ENCODE results near the gene FRAT2.
"Not testable (repeated sequence)": the region's sequence is repeated elsewhere in the genome, so short reads cannot be mapped to it uniquely, and the experiment has no call there.

FRAT2 gene

GRCh38 chr10:97355571-97355975 lies 21.0 kb upstream of the FRAT2 start:
- DNase-seq = no peak

DNA sequence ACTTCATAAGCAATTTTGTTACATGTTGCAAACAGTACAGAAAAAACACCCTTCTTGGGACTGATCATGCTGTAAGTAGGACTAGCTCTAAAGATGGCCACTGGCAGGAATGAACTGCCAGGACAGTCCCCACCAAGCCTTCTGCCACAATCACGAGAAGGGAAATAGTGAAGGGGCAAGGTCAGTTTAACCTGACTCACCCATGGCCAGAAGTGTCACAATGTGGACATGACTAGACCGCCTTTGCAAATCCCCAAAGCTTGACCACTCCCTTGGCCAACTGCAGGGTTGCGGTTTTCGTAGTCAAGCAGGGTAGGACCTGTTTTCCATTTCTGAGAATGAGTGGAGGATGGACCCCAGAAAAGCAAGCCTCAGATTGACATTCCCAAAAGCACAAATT lies 19.4 kb upstream of the FRAT2 start:
- no peak for DNase-seq

GRCh38 chr10:97349752-97350513 lies 15.4 kb upstream of the FRAT2 start:
- no peak for DNase-seq

DNA sequence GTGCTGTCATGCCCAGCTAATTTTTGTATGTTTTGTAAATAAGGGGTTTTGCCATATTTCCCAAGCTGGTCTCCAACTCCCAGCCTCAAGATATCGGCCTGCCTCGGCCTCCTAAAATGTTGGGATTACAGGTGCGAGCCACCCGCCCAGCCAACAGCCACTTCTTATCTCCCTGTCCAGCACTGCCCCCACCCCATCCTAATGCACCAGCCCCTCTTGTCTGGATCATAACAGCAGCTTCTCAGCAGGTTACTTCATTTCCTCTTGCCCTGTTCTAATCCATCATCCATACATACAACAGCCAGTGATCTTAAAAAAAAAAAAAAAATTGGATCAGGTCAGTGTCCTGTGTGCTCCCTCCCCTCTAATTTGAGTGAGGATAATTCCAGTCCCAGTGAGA lies 12.8 kb upstream of the FRAT2 start:
- DNase-seq = no peak

DNA sequence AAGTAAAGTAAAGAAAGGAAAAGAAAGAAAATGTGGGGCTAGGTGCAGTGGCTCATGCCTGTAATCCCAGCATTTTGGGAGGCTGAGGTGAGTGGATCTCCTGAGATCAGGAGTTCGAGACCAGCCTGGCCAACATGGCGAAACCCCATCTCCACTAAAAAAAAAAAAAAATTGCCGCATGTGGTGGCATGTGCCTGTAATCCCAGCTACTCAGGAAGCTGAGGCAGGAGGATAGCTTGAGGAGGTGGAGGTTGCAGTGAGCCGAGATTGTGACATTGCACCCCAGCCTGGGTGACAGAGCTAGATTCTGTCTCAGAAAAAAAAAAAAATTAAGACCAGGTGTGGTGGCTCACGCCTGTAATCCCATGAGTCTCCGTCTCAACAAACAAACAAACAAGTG lies 9.1 kb upstream of the FRAT2 start:
- DNase-seq = not testable (repeated sequence)

DNA sequence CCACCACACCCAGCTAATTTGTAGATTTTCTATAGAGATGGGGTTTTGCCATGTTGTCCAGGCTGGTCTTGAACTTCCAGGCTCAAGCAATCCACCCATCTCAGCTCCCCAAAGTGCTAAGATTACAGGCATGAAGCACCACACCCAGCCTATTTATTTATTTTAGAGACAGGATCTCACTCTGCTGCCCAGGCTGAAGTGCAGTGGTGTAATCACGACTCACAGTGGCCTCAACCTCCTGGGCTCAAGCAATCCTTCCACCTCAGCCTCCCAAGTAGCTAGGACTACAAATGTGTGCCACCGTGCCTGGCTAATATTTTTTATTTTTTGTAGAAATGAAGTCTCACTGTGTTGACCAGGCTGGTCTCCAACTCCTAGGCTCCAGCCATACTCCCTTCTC lies 6.9 kb upstream of the FRAT2 start:
- no peak for DNase-seq

- no peak for DNase-seq
Observed at GRCh38 chr10:97338041-97338440, 3.5 kb upstream of the FRAT2 start.

DNA sequence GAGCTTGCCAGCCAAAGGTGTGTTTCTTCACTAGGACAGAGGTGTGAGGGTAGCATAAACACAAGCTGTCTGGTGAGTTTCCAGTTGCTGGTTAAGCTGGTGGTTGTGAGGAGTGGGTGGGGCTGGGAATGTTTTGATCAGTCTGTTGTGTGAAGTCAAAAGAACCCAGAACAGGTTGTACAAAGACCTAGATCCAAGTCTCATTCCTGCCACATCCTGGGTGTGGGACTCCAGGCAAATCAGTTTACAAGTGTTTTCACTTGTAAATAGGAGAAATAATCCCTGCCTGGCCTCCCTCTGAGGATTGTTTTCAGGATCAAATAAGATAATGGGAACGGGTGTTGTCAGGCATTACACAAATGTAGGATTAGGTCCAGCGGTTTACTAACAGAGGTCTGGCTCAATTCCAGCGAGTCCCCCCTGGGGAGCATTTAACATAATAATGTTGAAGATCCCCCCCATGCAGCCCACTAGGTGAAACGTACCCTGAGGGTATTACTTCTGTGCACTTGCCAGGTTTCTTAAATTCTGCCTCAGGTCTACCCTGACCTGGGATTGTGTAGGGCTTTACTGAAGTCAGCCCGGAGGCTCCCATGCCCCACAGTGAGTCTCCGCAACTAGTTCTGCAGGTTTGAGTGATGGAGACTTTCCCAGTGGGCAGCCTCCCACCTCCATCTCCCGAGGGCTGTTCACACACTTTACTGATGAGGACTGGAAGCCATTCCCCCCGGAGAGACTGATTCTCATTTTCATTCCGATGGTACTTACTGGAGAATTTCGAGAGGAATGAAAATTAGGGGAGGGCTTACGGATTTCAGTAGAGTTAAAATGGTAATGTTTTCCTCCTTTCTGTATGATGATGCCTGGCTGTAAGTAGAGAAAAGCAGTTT lies 2.7 kb upstream of the FRAT2 start:
- no peak for DNase-seq

DNA sequence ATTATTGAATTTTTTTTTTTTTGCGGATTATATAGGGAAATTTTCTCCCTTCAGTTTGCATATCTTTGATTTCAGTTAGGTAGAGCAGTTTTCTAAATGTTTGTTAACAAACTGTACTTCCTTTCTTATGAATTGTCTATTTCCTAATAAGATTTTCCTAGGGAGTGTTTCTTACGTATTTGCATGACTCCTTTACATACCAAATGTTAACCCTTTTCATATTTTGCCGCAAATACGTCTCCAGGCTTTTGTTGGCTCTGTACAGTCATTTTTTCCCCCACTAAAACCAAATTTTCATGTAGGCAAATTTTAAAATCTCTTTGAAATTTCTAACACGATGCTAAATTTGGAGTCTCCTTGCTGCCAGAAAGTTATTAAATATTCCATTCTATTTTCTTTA lies 1.9 kb upstream of the FRAT2 start:
- no peak for DNase-seq

GRCh38 chr10:97336006-97336405 lies 1.5 kb upstream of the FRAT2 start:
- no peak for DNase-seq

DNA sequence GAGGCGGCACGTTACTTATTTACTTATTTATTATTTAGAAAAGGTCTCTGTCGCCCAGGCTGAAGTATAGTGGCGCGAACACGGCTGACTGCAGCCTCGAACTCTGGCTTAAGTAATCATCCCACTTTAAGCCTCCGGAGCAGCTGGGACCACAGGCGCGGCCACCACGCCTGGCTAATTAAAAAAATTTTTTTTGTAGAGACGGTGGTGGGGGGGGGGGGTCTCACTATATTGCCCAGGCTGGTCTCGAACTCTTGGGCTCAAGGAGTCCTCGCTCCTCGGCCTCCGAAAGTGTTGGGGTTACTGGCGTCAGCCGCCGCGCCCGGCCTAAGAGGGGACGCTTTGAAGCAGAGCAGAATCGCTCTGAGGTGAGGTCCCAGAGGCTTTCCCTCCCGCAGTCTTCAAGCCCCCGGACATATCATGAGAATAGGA lies 675 bp upstream of the FRAT2 start:
- no peak for DNase-seq

- no peak for DNase-seq
Observed at GRCh38 chr10:97333601-97334369, 744 bp downstream of the FRAT2 start.

DNA sequence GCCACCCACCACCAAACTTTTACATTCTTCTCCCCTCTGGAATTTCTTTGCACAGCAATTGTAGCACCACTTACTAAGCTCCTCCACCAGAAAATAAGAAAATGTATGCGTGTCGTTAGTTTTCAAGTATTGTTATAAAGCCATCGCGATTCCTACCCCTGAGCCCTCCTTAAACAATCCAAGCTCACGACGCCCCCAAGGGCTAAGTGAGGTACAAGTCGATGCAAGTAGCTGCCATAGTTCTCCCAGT lies 1.3 kb downstream of the FRAT2 start:
- DNase-seq = no peak

DNA sequence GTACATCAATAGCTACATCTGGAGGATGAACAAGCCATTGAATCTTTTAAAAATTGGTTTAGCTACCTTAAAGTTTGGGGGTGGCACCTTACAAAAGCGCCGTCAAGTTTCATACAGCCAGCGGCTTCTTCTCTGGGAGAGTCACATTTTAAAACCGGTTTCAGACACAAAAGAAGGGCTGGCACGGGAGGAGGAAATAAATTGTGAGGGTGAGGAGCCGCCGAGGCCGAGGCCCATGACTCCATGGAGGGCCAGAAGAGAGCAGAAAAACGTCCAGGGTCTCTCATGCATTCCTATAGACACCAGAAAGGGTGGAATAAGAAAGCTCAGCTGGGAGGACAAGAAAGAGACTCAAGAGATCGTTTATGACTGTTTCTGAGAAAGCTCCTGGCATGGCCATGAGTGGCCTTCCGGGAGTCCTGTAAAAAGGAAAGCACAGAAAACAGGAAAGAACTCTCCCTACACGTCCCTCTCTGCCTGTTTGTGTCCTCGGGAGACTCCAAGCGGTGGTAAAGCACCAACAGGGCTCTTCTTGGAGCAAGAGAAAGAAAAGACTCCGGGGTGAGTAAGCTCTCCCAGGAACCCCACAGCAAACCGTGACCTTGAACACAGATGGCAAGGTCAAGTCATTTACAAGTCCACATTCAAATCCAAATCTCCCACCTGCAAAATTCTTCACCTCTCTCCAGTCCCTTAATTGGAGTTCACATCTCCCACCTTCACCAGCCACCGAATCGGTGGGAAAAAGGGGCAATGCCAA lies 1.8 kb downstream of the FRAT2 start:
- no peak for DNase-seq

DNA sequence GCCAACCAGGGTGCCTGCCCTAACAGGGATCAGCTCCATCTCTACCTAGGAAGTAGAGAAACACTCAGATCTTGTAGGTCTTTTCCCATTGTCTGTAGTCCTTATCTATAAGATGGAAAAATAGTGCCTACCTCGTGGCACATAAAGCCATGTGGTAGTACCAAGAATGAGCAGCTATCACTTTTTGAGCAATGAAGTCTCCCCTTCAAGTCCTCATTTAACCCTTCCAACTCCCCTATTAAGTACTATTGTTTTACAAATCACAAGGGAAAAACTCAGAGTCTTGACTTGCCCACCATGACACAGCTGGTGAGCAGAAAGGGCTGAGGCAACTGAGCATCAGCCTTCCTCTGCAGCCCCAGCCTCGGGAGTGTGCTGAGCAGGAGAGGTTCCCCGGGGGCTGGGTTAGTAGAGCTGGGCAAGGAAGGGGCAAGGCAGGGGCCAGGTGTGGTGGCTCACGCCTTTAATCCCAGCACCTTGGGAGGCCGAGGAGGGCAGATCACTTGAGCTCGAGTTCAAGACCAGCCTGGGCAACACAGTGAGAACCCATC lies 3.3 kb downstream of the FRAT2 start:
- no peak for DNase-seq

DNA sequence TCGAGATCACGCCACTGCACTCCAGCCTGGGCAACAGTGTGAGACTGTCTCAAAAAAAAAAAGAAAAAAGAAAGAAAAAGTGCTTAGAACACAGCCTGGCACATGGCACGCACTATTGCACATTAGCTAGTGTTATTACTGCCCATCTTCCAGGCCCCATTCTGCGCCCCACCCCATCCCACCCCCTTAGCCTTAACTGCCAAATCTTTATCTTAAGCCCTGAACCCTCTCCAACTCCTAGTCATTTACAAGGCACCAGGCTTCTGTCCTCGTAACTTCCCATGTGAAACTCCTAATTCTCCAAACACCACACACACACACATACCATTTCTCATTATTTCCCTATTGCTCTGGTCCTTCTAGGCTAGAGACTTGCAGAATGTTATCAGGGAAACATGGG lies 4.8 kb downstream of the FRAT2 start:
- no peak for DNase-seq

DNA sequence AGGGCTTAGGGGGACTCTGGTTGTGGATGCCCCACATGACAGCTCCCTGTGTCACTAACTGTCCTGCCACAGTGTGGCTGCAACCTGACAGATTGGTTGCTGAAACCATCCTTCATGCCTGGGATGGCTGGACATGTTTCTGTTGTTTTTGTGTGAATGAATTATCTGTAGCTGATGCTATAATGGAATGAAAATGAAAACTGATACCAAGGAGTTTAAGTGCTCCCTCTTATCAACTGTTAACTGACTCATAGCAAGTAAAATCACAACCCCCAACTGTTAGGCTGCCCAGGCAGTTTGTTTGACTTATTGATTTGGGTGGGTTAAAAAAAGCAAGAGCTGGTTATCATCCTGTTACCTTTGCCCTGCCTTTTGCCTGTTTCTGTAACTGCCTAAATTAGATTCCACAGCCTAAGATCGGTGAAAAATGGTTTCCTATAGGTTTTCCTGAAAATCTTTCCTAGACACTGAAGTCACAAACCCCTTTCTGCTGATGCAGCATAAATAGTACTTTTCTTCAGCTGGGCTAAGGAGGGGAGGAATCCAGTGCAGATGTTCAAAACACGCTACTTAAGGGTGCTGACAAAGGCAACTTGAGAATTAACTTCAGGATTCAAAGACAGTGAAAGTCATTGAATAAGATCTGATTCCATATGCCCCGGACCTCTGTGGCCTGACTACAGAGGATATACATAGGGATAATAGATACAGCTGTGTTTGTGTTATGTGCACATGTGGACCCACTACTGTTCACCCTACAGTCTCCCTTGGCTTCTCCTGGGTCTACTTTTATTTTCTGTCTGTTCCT lies 5.7 kb downstream of the FRAT2 start:
- DNase-seq = no peak

DNA sequence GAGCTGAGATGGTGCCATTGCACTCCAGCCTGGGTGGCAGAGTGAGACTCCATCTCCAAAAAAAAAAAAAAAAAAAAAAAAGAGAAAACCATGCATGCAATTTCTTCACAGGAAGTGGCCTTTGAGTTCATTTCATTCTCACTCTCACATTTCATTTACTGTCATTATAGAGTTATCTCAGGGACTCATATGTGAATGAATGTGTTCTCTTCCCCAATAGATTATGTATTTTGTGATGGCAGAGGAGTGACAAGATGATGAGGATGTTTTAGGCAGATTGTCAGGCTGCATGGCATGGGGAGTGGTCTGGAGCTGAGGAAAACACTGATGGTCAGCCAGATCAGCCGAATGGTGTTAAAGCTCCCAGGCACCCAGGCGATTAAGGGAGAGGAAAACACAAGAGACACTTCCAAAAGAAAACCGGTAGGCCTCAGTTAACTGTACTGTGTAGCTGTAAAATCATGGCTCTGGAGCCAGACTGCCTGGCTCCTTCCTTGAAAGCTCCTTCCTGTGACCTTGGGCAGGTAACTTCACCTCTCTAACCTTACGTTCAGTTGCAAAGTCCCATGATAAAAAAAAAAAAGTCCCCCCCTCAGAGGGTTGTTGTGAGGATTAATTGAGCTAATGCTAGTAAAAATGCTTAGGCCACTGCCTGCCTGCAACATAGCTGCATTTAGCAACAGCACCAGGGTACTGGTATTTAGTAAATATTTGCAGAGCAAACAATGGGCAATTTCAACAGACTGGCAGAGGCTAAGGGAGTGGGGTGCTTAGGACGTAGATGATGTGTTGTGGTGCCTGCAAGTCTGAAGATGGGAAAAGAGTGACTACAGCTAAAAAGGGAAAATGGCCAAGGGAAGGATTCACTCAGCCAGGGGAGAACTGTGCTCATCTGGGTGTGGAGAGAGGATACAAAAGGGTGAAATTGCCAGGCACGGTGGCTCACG lies 6.9 kb downstream of the FRAT2 start:
- DNase-seq = no peak

DNA sequence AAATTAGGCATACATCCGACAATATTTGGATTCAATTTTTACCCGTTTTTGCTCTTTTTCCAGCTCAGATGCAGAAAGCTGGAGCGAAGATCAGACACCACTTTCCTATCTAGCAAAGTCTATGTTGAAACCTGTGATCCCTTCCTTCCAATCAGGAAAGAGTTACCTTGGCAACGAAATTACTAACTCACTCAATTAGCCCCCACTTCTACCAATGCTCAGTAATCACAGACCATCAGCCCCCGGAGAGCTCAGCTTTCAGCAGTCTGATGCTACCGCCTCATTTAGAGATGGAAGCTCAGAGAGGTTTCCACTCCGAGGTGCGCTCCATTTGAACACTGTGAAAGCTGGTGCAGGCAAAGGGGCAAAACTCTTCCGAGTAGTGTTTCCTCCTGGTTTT lies 8.8 kb downstream of the FRAT2 start:
- DNase-seq = no peak

GRCh38 chr10:97323501-97323900 lies 11.0 kb downstream of the FRAT2 start:
- DNase-seq = no peak

- peak; percentile 56 for DNase-seq
Observed at GRCh38 chr10:97321804-97322190, 12.7 kb downstream of the FRAT2 start.

Measured in NCI-H1105 (cell line).